Glutamatergic neuron (in vitro differentiated cells): ENCODE data around the gene TTC21B. TPM values are rescaled to one million over a fixed set of nuclear protein-coding genes. Genes with fewer than 3 reads are reported as not detected.
"Not testable (repeated sequence)": the region's sequence is repeated elsewhere in the genome, so short reads cannot be mapped to it uniquely, and the experiment has no call there.

Source experiments
- DNase-seq: peaks from one replicate; pipeline ENCODE4 v3.0.0; 2022
- H3K27ac Mint-ChIP-seq: one replicate; pipeline ENCODE4 v1.8.0; 2020; ENCODE audit warnings: mild to moderate bottlenecking, mixed read lengths, inconsistent platforms; ENCODE audit not compliant: unreplicated experiment
- H3K27me3 Mint-ChIP-seq: one replicate; pipeline ENCODE4 v1.8.0; 2020; ENCODE audit warnings: mild to moderate bottlenecking, moderate library complexity, mixed read lengths, inconsistent platforms; ENCODE audit not compliant: unreplicated experiment
- H3K36me3 Mint-ChIP-seq: one replicate; pipeline ENCODE4 v1.8.0; 2020; ENCODE audit warnings: mild to moderate bottlenecking, mixed read lengths, inconsistent platforms; ENCODE audit not compliant: unreplicated experiment
- H3K4me1 Mint-ChIP-seq: one replicate; pipeline ENCODE4 v1.8.0; 2020; ENCODE audit warnings: mild to moderate bottlenecking, low read depth, mixed read lengths, inconsistent platforms; ENCODE audit not compliant: unreplicated experiment
- H3K4me3 Mint-ChIP-seq: one replicate; pipeline ENCODE4 v1.8.0; 2020; ENCODE audit warnings: mild to moderate bottlenecking, mixed read lengths, inconsistent platforms; ENCODE audit not compliant: unreplicated experiment
- H3K9me3 Mint-ChIP-seq: one replicate; pipeline ENCODE4 v1.8.0; 2020; ENCODE audit warnings: mild to moderate bottlenecking, moderate library complexity, mixed read lengths, inconsistent platforms; ENCODE audit not compliant: unreplicated experiment
- CTCF ChIP-seq: fragments of 200-600 bp; sonication (generic); IDR thresholded peaks from one replicate; pipeline ENCODE4 v1.5.0; 2021; ENCODE audit not compliant: partially characterized antibody, unreplicated experiment
- long read RNA-seq: library from polyadenylated mRNA; unstranded; transcript quantifications from one replicate; pipeline ENCODE4 v2.0.0, GENCODE V29; 2020; ENCODE audit not compliant: unreplicated experiment
- total RNA-seq: library from RNA; stranded (reverse); fragmentation: NEBNext Ultra II Directional; extraction: Animal tissue kit (Norgen Biotek cat#: 25700); gene quantifications from one replicate; pipeline ENCODE4 v1.2.1, GENCODE V29; 2021; ENCODE audit not compliant: unreplicated experiment

Gene TTC21B
- 46.2 TPM for total RNA-seq
- long read RNA-seq, partial matches to known transcripts, result 3 of 7 reads
- long read RNA-seq, other reads (novel, unspliced or antisense), result 1 of 7 reads

GRCh38 chr2:165953655-165954606, at the start of gene TTC21B:
TSS of gene TTC21B (minus strand) at chr2:165953776. CDS start at chr2:165953705, 71 bp downstream.
- peaks cover 2% of the 10 kb centered on the region for H3K4me1 Mint-ChIP-seq
- peak within 1 kb of the TSS; percentile 48 for H3K4me3 Mint-ChIP-seq
- peak; percentile 97 for TF ChIP-seq CTCF
- no peak within 1 kb of the TSS for H3K27ac Mint-ChIP-seq
- H3K27me3 Mint-ChIP-seq, result no peaks in the 10 kb centered on the region
- H3K36me3 Mint-ChIP-seq, result no peaks in the 10 kb centered on the region
- H3K9me3 Mint-ChIP-seq, result no peaks in the 10 kb centered on the region
- peak; percentile 98 for DNase-seq

- Mint-ChIP-seq H3K27me3 (no peaks in the 10 kb centered on the region), H3K4me3 (no peak overlapping the region), H3K4me1 (no peaks in the 10 kb centered on the region), H3K36me3 (no peaks in the 10 kb centered on the region), H3K27ac (no peak overlapping the region), H3K9me3 (no peaks in the 10 kb centered on the region)
- no peak for DNase-seq
- no peak for TF ChIP-seq CTCF
Observed at GRCh38 chr2:166000401-166000800, 46.8 kb upstream of the TTC21B start.

- H3K27ac Mint-ChIP-seq, result no peak overlapping the region
- DNase-seq, result no peak
Observed at GRCh38 chr2:165990846-165991245, 37.3 kb upstream of the TTC21B start.

GRCh38 chr2:165989851-165990250, 36.3 kb upstream of the TTC21B start:
- no peak overlapping the region for H3K4me3 Mint-ChIP-seq
- no peaks in the 10 kb centered on the region for H3K4me1 Mint-ChIP-seq
- H3K27me3 Mint-ChIP-seq, result no peaks in the 10 kb centered on the region
- no peak for DNase-seq
- no peaks in the 10 kb centered on the region for H3K9me3 Mint-ChIP-seq
- H3K36me3 Mint-ChIP-seq, result no peaks in the 10 kb centered on the region
- no peak for TF ChIP-seq CTCF
- no peak overlapping the region for H3K27ac Mint-ChIP-seq

More at GRCh38 chr2:165990846-165991245, 37.3 kb upstream of the TTC21B start:
- Mint-ChIP-seq H3K9me3 (no peaks in the 10 kb centered on the region), H3K27me3 (no peaks in the 10 kb centered on the region), H3K4me1 (no peaks in the 10 kb centered on the region), H3K4me3 (no peak overlapping the region), H3K36me3 (no peaks in the 10 kb centered on the region)
- TF ChIP-seq CTCF, result no peak

- DNase-seq, result no peak
- no peaks in the 10 kb centered on the region for H3K4me1 Mint-ChIP-seq
- no peaks in the 10 kb centered on the region for H3K9me3 Mint-ChIP-seq
- H3K27me3 Mint-ChIP-seq, result no peaks in the 10 kb centered on the region
- no peak overlapping the region for H3K27ac Mint-ChIP-seq
- H3K4me3 Mint-ChIP-seq, result no peak overlapping the region
- H3K36me3 Mint-ChIP-seq, result no peaks in the 10 kb centered on the region
- no peak for TF ChIP-seq CTCF
Observed at GRCh38 chr2:165985120-165985519, 31.5 kb upstream of the TTC21B start.

- not testable (repeated sequence) for DNase-seq, H3K36me3 Mint-ChIP-seq, H3K4me1 Mint-ChIP-seq, H3K27me3 Mint-ChIP-seq, H3K27ac Mint-ChIP-seq, H3K9me3 Mint-ChIP-seq, H3K4me3 Mint-ChIP-seq
Observed at GRCh38 chr2:165972161-165972560, 18.6 kb upstream of the TTC21B start.
